ENCODE results near the gene ASPRV1. TPM values are rescaled to one million over a fixed set of nuclear protein-coding genes. Genes with fewer than 3 reads are reported as not detected.

Gene ASPRV1
- total RNA-seq, 2 donors from 2014 or later, result 1.8 to 3.2 TPM

DNA sequence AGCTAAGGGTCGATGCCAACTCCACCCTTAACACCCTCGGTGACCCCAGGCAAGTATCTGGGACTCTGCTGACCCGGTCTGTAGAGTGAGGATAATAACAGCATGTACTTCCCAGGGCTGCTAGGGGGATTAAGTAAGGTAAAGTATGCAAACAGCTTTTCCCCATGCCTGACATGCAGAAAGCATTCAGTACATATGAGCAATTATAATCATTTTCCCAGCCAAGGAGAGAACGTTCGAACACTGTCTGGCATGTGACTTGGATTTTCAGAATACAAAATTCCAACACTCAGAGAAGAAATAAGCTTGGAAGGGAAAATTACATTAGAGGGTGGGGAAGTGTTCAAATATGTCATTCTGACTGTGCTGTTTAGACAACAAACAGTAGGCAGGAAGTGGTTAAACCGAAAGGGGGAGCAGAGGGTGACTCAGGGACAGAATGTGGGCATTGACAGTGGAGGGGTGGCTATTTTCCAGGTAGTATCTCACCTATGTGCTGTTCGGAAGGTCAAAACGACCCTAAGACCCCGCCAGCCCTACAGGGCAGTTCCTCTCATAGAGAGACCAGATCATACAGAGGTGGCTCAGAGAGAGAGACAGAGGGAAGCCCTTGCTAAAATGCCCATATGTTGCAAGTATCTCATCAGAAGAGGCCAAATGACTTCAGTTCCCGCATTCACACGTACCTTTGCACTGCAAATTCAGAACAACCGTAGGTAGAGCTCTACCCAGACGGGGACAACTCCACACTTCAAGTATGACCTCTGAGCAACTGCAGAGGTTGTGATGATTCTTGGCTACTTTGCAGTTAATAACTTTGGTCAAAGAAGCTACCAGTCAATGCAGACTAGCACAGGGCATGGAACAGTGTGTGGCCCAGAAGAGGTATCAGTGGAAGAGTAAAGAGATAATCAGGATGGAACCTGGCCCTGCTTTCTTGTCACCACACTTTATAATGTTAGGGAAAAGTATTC, 14.8 kb downstream of the ASPRV1 start:
- Histone ChIP-seq H3K9me3 (no peaks in the 10 kb centered on the region), H3K27me3 (replicated peaks; ENCODE audit: insufficient read depth) (no peaks in the 10 kb centered on the region), H3K27ac (no peak overlapping the region), H3K36me3 (peaks cover 8% of the 10 kb centered on the region), H3K4me3 (no peak overlapping the region), H3K4me1 (ENCODE audit: control insufficient read depth in 1 of 2, low read depth in 2 of 2) (no peaks in the 10 kb centered on the region)
- DNase-seq (ENCODE audit: low spot score) (no peak), ATAC-seq (ENCODE audit: insufficient number of reproducible peaks, low FRiP score, low read depth) (no peak)
- TF ChIP-seq, protein P1, sequence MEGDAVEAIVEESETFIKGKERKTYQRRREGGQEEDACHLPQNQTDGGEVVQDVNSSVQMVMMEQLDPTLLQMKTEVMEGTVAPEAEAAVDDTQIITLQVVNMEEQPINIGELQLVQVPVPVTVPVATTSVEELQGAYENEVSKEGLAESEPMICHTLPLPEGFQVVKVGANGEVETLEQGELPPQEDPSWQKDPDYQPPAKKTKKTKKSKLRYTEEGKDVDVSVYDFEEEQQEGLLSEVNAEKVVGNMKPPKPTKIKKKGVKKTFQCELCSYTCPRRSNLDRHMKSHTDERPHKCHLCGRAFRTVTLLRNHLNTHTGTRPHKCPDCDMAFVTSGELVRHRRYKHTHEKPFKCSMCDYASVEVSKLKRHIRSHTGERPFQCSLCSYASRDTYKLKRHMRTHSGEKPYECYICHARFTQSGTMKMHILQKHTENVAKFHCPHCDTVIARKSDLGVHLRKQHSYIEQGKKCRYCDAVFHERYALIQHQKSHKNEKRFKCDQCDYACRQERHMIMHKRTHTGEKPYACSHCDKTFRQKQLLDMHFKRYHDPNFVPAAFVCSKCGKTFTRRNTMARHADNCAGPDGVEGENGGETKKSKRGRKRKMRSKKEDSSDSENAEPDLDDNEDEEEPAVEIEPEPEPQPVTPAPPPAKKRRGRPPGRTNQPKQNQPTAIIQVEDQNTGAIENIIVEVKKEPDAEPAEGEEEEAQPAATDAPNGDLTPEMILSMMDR (IDR thresholded peaks at IDR 0.05), result no peak

DNA sequence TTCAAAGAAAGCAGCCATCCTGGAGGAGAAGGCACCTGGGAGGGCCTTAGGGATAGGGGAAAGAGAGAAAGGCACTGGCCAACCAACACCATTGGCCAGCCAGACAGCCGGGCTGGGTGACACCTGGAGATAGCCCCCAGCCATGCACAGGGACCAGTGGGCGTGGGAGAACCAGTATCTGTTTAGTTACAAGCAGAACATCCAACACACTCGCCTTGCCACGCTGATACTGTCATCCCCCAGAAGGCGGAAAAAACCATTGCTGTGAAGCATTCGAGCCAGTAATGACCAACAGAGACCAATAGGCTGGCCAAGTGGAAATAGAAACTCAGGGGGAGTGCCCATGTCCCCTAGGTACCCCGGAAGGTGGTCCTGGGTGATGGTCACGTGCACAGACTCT, 15.5 kb downstream of the ASPRV1 start:
- Histone ChIP-seq H3K9me3 (no peaks in the 10 kb centered on the region), H3K27me3 (replicated peaks; ENCODE audit: insufficient read depth) (no peaks in the 10 kb centered on the region), H3K27ac (no peak overlapping the region), H3K4me1 (ENCODE audit: control insufficient read depth in 1 of 2, low read depth in 2 of 2) (no peaks in the 10 kb centered on the region), H3K36me3 (peaks cover 14% of the 10 kb centered on the region), H3K4me3 (no peak overlapping the region)
- TF ChIP-seq, protein P1 (IDR thresholded peaks at IDR 0.05), result no peak
- DNase-seq (ENCODE audit: low spot score) (no peak), ATAC-seq (ENCODE audit: insufficient number of reproducible peaks, low FRiP score, low read depth) (no peak)

DNA sequence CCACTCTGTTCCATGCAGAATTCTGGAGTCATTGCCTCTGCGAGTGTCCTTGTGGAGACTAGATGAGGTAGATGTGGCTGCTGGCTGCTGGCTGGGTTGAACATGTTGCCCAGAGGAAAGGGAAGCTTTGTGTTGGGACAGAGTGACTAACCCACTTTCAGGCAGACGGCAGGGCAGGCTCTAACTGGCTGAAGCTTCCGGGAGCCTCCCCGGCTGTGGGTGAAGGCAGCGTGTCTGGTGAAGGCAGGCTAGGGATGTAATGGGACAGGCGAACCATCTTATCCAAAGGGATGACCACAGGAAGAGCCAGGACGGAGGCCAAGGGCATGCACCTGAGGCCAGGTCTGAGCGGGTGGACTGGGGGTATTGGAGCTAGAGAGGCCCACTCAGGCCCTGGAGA, 16.0 kb downstream of the ASPRV1 start:
- Histone ChIP-seq H3K27ac (no peak overlapping the region), H3K27me3 (replicated peaks; ENCODE audit: insufficient read depth) (no peaks in the 10 kb centered on the region), H3K4me1 (ENCODE audit: control insufficient read depth in 1 of 2, low read depth in 2 of 2) (no peaks in the 10 kb centered on the region), H3K36me3 (peaks cover 19% of the 10 kb centered on the region), H3K9me3 (no peaks in the 10 kb centered on the region), H3K4me3 (no peak overlapping the region)
- ATAC-seq (ENCODE audit: insufficient number of reproducible peaks, low FRiP score, low read depth), result no peak
- TF ChIP-seq, protein P1 (IDR thresholded peaks at IDR 0.05), result no peak
- no peak for DNase-seq (ENCODE audit: low spot score)

- H3K27me3 ChIP-seq (replicated peaks; ENCODE audit: insufficient read depth), result no peaks in the 10 kb centered on the region
- H3K4me1 ChIP-seq (ENCODE audit: control insufficient read depth in 1 of 2, low read depth in 2 of 2), result no peaks in the 10 kb centered on the region
- no peak overlapping the region for H3K27ac ChIP-seq
- no peak overlapping the region for H3K4me3 ChIP-seq
- TF ChIP-seq, protein P1 (IDR thresholded peaks at IDR 0.05), result no peak
- no peaks in the 10 kb centered on the region for H3K9me3 ChIP-seq
- peaks cover 23% of the 10 kb centered on the region for H3K36me3 ChIP-seq
- ATAC-seq (ENCODE audit: insufficient number of reproducible peaks, low FRiP score, low read depth) (no peak), DNase-seq (ENCODE audit: low spot score) (no peak)
Observed at GRCh38 chr2:69944756-69945155, 16.7 kb downstream of the ASPRV1 start.

DNA sequence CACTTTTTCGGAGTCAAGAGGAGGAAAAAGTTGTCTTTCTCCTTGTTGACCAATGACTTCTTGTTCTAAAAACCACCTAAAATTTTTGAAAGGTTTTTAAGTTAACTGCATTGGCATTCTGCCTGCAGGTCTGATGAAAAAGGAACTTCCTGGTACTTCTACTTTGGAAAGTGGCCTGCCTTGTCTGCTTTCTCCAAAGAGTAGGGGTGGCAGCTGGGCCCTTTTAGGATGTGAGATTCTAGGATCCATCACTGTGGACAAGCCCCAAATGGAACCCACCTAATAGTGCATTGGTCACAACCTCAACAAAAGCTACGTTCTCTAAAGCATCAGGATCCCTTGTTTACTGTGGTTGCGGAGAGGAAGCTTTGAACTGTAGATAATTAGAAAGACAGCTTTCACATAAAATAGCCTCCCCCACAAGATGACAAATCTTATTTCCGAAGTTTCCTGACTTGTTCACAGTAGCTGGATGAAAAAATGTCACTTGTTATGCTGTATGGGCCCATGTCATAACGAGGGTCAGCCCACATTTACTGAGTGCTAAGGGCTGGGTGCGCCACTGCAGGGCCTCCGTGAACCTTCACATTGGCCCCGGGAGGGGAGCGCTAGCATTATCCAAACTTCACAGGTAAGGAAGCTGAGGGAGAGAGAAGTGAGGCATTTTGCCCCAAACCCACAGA, 17.4 kb downstream of the ASPRV1 start:
- Histone ChIP-seq H3K9me3 (no peaks in the 10 kb centered on the region), H3K36me3 (peaks cover 26% of the 10 kb centered on the region), H3K27me3 (replicated peaks; ENCODE audit: insufficient read depth) (no peaks in the 10 kb centered on the region), H3K27ac (no peak overlapping the region), H3K4me3 (no peak overlapping the region), H3K4me1 (ENCODE audit: control insufficient read depth in 1 of 2, low read depth in 2 of 2) (no peaks in the 10 kb centered on the region)
- TF ChIP-seq, protein P1 (IDR thresholded peaks at IDR 0.05), result no peak
- no peak for ATAC-seq (ENCODE audit: insufficient number of reproducible peaks, low FRiP score, low read depth)
- no peak for DNase-seq (ENCODE audit: low spot score)

All from thoracic aorta (tissue), 2 donors.